ENCODE results near the gene DGUOK. TPM values are rescaled to one million over a fixed set of nuclear protein-coding genes. Genes with fewer than 3 reads are reported as not detected.

The DGUOK gene
- total RNA-seq, 1 experiment from 2014 or later, result 130 TPM

GRCh38 chr2:74005786-74006185 is 79.1 kb downstream of the DGUOK start:
- H3K27ac ChIP-seq (ENCODE audit: low read length), result no peak overlapping the region
- no peak for DNase-seq
- H3K4me3 ChIP-seq (ENCODE audit: low read length), result no peak overlapping the region
- H4K20me1 ChIP-seq (ENCODE audit: insufficient read depth, low read depth, low read length), result peaks cover 53% of the 10 kb centered on the region
- no peaks in the 10 kb centered on the region for H3K9me3 ChIP-seq (ENCODE audit: low read length)
- no peak overlapping the region for H3K4me2 ChIP-seq (ENCODE audit: low read depth, low read length, poor library complexity, severe bottlenecking)
- H3K9ac ChIP-seq (ENCODE audit: low read length), result no peak overlapping the region
- H3K4me1 ChIP-seq (ENCODE audit: low read length), result peaks cover 20% of the 10 kb centered on the region
- H3K79me2 ChIP-seq (ENCODE audit: low read length), result peaks cover 53% of the 10 kb centered on the region
- H2AFZ ChIP-seq (ENCODE audit: low read length), result no peak overlapping the region
- no peaks in the 10 kb centered on the region for H3K36me3 ChIP-seq (ENCODE audit: insufficient read depth, low read length)
- H3K9me2 ChIP-seq (replicated peaks; ENCODE audit: insufficient read depth, low read length), result no peaks in the 10 kb centered on the region
- H3K27me3 ChIP-seq (ENCODE audit: low read length), result no peaks in the 10 kb centered on the region

GRCh38 chr2:74006459-74006858 is 79.8 kb downstream of the DGUOK start:
- peaks cover 46% of the 10 kb centered on the region for H4K20me1 ChIP-seq (ENCODE audit: insufficient read depth, low read depth, low read length)
- H3K27me3 ChIP-seq (ENCODE audit: low read length), result no peaks in the 10 kb centered on the region
- H3K9ac ChIP-seq (ENCODE audit: low read length), result no peak overlapping the region
- DNase-seq, result no peak
- peaks cover 16% of the 10 kb centered on the region for H3K4me1 ChIP-seq (ENCODE audit: low read length)
- H3K79me2 ChIP-seq (ENCODE audit: low read length), result peaks cover 57% of the 10 kb centered on the region
- H3K27ac ChIP-seq (ENCODE audit: low read length), result no peak overlapping the region
- H3K4me3 ChIP-seq (ENCODE audit: low read length), result no peak overlapping the region
- no peaks in the 10 kb centered on the region for H3K9me3 ChIP-seq (ENCODE audit: low read length)
- H3K9me2 ChIP-seq (replicated peaks; ENCODE audit: insufficient read depth, low read length), result no peaks in the 10 kb centered on the region
- no peak overlapping the region for H2AFZ ChIP-seq (ENCODE audit: low read length)
- H3K36me3 ChIP-seq (ENCODE audit: insufficient read depth, low read length), result no peaks in the 10 kb centered on the region
- H3K4me2 ChIP-seq (ENCODE audit: low read depth, low read length, poor library complexity, severe bottlenecking), result no peak overlapping the region

- peaks cover 40% of the 10 kb centered on the region for H4K20me1 ChIP-seq (ENCODE audit: insufficient read depth, low read depth, low read length)
- H2AFZ ChIP-seq (ENCODE audit: low read length), result no peak overlapping the region
- H3K9me3 ChIP-seq (ENCODE audit: low read length), result no peaks in the 10 kb centered on the region
- H3K27ac ChIP-seq (ENCODE audit: low read length), result no peak overlapping the region
- no peak overlapping the region for H3K9ac ChIP-seq (ENCODE audit: low read length)
- H3K9me2 ChIP-seq (replicated peaks; ENCODE audit: insufficient read depth, low read length), result no peaks in the 10 kb centered on the region
- H3K4me1 ChIP-seq (ENCODE audit: low read length), result peaks cover 9% of the 10 kb centered on the region
- H3K27me3 ChIP-seq (ENCODE audit: low read length), result no peaks in the 10 kb centered on the region
- H3K36me3 ChIP-seq (ENCODE audit: insufficient read depth, low read length), result no peaks in the 10 kb centered on the region
- no peak overlapping the region for H3K4me2 ChIP-seq (ENCODE audit: low read depth, low read length, poor library complexity, severe bottlenecking)
- no peak overlapping the region for H3K4me3 ChIP-seq (ENCODE audit: low read length)
- DNase-seq, result no peak
- H3K79me2 ChIP-seq (ENCODE audit: low read length), result peaks cover 59% of the 10 kb centered on the region
Observed at GRCh38 chr2:74007121-74007520, 80.4 kb downstream of the DGUOK start.

- Histone ChIP-seq H4K20me1 (ENCODE audit: insufficient read depth, low read depth, low read length) (peaks cover 42% of the 10 kb centered on the region), H3K27ac (ENCODE audit: low read length) (no peak overlapping the region), H3K4me2 (ENCODE audit: low read depth, low read length, poor library complexity, severe bottlenecking) (no peak overlapping the region), H3K27me3 (ENCODE audit: low read length) (no peaks in the 10 kb centered on the region), H3K36me3 (ENCODE audit: insufficient read depth, low read length) (no peaks in the 10 kb centered on the region), H3K79me2 (ENCODE audit: low read length) (peaks cover 65% of the 10 kb centered on the region), H3K9me2 (replicated peaks; ENCODE audit: insufficient read depth, low read length) (no peaks in the 10 kb centered on the region), H3K4me1 (ENCODE audit: low read length) (peaks cover 6% of the 10 kb centered on the region), H3K9ac (ENCODE audit: low read length) (no peak overlapping the region), H3K9me3 (ENCODE audit: low read length) (no peaks in the 10 kb centered on the region), H2AFZ (ENCODE audit: low read length) (no peak overlapping the region), H3K4me3 (ENCODE audit: low read length) (no peak overlapping the region)
- DNase-seq, result no peak
Observed at GRCh38 chr2:74007711-74008110, 81.0 kb downstream of the DGUOK start.

Small RNA genes lying within 50 kb of the gene (small RNA-seq; reads per million reads assigned to genes)
- gene AC110801.1 (not detected), gene RNA5SP97 (not detected)

Other genes with a start within 250 kb of the DGUOK start
- gene TPRKB, start 189.5 kb upstream of the DGUOK start, total RNA-seq (2014; rRNA removed; shearing (Covaris generic); ENCODE audit: low replicate concordance), result 37.4 and 78.0 TPM in 2 replicates
- gene DUSP11, start 146.8 kb upstream of the DGUOK start, total RNA-seq (2014; rRNA removed; shearing (Covaris generic); ENCODE audit: low replicate concordance), result 46.4 and 84.2 TPM in 2 replicates
- gene C2orf78, start 142.7 kb upstream of the DGUOK start, total RNA-seq (2014; rRNA removed; shearing (Covaris generic); ENCODE audit: low replicate concordance), result not detected in 2 replicates
- 32.3 and 73.8 TPM in 2 replicates for gene STAMBP, start 97.9 kb upstream of the DGUOK start, total RNA-seq (2014; rRNA removed; shearing (Covaris generic); ENCODE audit: low replicate concordance)
- gene ACTG2, start 33.9 kb upstream of the DGUOK start, total RNA-seq (2014; rRNA removed; shearing (Covaris generic); ENCODE audit: low replicate concordance), result not detected in 2 replicates
- 11.6 and 13.6 TPM in 2 replicates for gene TET3, start 58.0 kb downstream of the DGUOK start, total RNA-seq (2014; rRNA removed; shearing (Covaris generic); ENCODE audit: low replicate concordance)
- gene BOLA3, start 221.0 kb downstream of the DGUOK start, total RNA-seq (2014; rRNA removed; shearing (Covaris generic); ENCODE audit: low replicate concordance), result 37.3 and 120 TPM in 2 replicates

All from Karpas-422 (cell line).